ENCODE data around the gene LTN1. TPM values are rescaled to one million over a fixed set of nuclear protein-coding genes. Genes with fewer than 3 reads are reported as not detected.
"Not testable (repeated sequence)": the region's sequence is repeated elsewhere in the genome, so short reads cannot be mapped to it uniquely, and the experiment has no call there.

LTN1 gene
- total RNA-seq, 1 donor = 10.5 TPM

DNA sequence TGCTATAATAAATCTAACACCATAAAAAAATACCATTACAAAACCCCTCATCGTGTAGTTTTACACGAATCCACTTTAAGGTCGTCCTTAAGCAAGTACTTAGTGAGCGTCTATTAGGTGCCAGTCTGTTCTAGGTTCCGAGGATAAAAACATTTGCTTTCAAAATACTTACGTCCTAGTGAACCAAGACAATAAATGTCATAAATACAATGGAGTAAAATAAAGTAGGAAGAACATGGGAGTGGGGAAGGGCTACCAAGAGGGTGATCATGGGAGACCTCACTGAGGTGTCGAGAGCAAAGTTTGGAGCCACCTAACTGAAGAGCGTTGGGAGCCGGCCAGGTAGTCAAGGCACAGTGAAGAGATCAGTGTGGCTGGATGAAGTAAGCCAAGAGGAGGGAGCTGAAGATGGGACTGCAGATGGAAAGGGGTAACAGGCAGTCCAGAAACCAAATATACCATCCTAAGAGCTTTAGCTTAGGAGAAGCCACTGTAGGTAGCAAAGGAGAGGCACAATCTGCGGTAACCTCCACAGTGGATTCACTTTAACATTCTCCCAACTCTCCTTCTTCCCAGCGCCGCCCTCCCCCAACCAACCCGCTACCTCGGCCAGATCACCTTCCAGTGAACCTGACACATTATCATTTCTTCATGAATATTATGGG lies 684 bp downstream of the LTN1 start:
- no peak for DNase-seq (ENCODE audit: low read depth in 2 of 3, low spot score in 2 of 3)

DNA sequence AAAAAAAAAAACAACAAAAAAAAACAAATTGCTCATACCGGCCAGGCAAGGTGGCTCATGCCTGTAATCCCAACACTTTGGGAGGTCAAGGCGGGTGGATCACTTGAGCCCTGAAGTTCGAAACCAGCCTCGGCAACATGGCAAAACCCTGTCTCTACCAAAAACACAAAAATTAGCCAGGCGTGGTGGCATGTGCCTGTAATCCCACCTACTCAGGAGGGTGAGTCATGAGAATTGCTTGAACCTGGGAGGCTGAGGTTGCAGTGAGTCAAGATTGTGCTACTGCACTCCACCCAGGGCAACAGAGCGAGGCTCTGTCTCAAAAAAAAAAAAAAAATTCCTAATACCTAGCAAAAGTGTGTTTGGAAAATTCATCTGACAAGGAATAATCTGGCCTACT lies 4.5 kb downstream of the LTN1 start:
- not testable (repeated sequence) for DNase-seq (ENCODE audit: low read depth in 2 of 3, low spot score in 2 of 3)

DNA sequence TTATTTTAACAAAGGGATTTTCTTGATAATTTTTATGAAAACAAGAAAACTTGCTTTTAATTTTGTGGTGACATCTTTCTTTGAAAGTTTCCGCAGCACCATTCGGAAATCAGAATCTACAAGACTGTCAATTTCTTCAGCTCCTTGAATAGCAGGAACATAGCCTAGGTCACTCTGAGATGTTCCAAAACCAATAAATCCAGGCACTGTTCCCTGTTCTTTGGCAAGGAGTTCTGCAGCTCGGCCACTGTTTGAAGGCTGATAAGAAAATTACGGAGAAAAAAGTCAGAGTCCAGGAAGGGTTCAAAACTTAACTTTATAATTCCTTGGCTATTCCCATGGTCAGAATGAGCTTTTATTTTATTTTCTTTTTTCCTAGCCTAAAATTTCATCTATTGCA lies 6.0 kb downstream of the LTN1 start:
- no peak for DNase-seq (ENCODE audit: low read depth in 2 of 3, low spot score in 2 of 3)

DNA sequence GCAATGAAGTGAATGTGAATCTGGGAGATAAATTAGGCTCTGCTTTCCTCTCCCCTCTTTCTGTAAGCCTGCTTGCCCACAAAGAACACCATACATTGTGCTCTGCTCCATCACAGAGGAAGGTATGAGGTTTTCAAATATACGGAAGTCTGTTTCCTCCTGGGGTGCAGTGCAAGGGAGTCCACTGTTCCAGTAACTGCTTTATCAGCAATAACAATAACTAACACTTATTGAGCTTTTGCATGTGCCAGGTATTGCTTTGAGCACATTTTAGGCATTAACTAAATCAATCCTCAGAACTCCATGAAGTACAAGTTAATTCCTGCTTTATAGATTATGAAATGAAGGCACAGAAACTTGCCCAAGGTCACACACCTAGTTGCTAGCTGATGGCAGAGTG lies 10.0 kb downstream of the LTN1 start:
- peak in 1 of 3 donors; percentile 12 for DNase-seq (ENCODE audit: low read depth in 2 of 3, low spot score in 2 of 3)

DNA sequence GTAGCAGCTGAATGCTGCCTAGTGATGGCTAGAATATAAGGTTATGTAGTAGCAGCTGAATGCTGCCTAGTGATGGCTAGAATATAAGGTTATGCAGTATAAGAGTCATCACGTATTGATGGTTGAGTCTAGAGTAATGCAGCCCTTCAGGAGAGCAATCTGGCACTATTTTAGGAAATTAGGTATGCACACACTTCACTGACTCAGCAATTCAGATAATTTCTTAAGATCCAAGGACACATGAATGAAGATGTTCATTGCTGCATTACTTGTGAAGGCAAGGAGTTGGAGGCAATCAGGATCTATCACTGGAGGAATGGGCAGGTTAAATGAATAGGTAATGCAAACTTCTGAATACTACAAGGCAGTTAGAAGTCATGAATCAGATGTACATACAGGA lies 13.6 kb downstream of the LTN1 start:
- no peak for DNase-seq (ENCODE audit: low read depth in 2 of 3, low spot score in 2 of 3)

DNA sequence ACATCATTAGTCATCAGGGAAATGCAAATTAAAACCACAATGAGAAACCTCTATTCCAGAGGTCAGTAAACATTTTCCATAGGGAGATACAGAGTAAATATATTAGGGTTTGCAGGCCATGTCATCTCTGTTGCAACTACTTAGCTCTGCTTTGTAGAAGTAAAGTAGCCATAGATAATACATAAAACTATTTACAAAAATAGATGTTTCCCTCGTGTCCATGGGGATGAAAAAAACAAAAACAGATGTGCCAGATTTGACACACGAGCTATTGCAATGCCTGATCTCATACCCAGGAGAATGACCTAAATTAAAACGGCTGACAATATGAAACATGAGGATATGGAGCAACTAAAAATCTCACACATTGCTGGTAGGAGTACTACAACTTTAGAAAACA lies 17.3 kb downstream of the LTN1 start:
- no peak for DNase-seq (ENCODE audit: low read depth in 2 of 3, low spot score in 2 of 3)

DNA sequence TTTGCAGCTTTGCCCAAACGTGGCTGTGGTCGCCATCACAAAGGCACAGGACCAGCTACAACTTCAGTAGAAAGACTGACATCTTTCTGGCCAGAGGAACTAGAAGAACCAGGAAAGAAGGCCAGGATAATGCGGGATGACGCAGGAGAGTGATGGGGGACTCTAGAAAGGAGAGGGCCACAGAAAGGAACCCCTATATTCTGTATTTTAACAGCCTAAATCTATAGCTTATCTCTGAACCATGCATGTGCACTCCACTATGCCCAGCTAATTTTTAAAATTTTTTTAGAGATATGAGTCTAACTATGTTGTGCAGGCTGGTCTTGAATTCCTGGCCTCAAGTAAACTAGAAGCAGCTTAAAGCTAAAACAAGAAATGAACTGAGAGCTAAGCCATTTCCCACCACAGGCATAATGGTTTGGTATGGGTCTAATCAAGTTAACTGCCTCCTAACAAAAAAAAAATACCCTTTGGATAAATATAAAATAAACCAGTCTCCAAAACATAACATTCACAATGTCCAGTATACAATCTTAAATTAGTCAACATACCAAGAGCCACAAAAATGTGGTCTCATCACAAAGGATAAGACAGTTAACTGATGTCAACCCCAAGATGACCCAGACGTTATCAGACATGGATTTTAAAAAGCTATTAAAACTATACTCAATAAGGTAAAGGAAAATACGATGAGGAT lies 18.0 kb downstream of the LTN1 start:
- DNase-seq (ENCODE audit: low read depth in 2 of 3, low spot score in 2 of 3) = no peak

DNA sequence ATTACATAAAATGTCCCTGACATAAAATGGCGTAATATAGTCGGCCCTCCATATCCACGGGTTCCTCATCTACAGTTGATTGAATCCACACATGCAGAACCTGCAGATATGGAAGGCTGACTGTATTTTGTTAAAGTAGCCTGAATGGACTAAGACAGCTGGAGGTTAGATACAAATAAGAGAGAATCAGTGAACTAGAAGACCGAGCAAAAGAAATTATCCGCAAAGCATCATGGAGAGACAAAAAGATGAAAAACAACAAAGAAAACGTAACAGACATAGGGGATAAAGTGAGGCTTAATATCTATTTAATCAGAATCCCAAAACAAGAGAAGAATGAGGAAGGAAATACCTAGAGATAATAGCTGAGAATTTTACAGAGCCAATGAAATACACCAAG lies 20.3 kb downstream of the LTN1 start:
- no peak for DNase-seq (ENCODE audit: low read depth in 2 of 3, low spot score in 2 of 3)

DNA sequence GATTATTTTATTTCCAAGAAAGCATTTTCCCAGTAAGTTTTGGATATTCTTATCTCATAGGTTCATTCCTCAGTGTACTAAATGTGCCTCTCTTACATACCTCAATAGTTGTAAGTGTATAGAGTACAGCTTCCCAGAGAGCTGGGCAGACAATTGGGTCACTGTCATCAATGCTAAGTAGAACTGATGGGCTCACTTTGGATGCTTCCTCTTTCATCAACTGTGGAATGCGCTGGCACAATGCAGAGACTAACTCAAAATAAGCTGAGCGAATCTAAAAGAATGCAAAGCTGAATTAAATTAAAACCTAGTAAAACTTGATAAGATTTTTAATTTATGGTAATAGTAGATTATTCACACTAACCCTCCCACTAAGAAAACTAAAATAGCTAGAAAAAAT lies 21.5 kb downstream of the LTN1 start:
- no peak for DNase-seq (ENCODE audit: low read depth in 2 of 3, low spot score in 2 of 3)

DNA sequence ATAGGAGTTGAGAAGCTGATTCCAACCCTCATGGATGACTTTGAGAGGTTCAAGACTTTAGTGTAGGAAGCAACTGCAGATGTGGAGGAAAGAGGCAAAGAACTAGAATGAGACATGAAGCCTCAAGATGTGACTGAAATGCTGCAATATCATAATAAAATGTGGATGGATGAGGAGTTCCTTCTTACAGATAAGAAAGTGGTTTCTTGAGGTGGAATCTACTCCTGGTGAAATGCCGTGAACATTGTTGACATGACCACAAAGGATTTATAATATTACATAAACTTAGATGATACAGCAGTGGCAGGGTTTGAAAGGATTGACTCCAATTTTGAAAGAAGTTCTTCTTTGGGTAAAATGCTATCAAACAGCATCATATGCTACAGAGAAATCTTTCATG lies 28.8 kb downstream of the LTN1 start:
- DNase-seq (ENCODE audit: low read depth in 2 of 3, low spot score in 2 of 3) = no peak

DNA sequence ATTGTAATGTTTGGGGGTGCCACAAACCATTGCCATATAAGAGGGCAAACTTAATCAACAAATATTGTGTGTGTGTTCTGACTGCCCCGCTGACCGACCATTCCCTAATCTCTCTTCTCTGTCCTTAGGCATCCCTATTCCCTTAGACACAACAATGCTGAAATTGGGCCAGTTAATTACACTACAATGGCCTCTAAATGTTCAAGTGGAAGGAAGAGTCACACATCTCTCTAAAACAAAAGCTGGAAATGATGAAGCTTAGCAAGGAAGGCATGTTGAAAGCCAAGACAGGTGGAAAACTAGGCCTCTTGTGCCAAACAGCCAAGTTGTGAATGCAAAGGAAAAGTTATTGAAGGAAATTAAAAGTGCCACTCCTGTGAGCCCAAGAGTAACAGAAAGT lies 30.2 kb downstream of the LTN1 start:
- no peak for DNase-seq (ENCODE audit: low read depth in 2 of 3, low spot score in 2 of 3)

DNA sequence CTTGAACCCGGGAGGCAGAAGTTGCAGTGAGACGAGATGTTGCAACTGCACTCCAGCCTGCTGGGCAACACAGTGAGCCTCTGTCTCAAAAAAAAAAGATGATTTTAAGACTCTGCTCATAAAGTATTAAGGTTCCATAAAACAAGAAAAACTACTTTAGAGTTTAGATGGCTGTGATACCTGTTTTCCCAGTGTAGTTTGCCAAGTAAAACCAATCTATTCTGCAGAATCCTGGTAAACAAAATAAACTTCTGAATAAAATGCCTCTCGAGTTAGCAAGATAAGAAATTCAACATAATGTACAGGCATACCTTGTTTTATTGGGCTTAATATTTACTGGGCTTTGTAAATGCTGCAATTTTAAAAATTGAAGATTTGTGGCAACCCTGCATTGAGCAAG lies 30.8 kb downstream of the LTN1 start:
- no peak for DNase-seq (ENCODE audit: low read depth in 2 of 3, low spot score in 2 of 3)

DNA sequence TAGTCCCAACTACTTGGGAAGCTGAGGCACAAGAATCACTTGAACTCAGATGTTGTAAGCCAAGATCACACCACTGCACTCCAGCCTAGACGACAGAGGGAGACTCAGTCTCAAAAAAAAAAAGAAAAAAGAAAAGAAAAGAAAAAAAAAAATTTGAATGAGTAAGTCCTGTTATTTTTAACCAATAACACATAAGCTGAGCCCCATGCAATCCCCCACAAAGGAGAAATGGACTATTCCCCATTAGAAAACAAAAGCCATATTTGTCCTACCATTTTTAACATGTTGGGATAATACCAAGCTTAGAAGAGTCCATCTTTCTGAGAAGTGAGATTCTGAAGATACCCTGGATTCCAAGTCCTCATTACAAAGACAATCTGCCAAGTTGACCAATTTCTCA lies 32.4 kb downstream of the LTN1 start:
- DNase-seq (ENCODE audit: low read depth in 2 of 3, low spot score in 2 of 3) = no peak

DNA sequence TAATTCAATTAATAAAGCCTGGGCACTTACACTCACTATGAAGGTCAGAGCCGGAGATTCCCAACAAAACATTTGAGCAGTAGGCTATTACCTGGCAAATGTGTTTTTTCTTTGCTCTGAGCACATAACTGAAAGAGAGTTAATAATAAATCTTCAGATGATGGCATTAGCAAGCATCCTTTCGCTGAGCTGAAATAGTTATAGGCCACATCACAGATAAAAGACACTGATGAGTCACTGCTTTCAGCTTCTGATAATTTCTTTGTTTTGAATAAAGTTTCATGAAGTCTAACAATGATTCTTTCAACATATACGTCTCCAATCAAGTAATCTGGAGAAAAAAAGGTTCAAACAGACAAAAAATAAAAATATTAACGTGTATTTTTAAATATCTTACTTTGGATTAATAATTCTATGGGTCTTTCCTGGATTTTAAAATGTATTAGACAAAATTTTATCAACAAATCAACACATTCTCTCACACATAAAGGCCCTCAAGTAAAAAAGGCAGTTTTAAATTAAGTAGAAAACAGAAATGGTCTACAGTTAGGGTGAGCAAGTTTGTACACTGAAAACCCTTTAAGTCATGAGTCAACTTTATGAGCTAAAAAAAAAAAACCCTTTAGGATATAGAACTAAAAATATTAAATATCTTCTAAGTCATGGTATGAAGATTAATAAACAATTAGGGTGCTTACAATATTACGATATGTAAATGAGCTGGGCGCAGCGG lies 33.1 kb downstream of the LTN1 start:
- no peak for DNase-seq (ENCODE audit: low read depth in 2 of 3, low spot score in 2 of 3)

DNA sequence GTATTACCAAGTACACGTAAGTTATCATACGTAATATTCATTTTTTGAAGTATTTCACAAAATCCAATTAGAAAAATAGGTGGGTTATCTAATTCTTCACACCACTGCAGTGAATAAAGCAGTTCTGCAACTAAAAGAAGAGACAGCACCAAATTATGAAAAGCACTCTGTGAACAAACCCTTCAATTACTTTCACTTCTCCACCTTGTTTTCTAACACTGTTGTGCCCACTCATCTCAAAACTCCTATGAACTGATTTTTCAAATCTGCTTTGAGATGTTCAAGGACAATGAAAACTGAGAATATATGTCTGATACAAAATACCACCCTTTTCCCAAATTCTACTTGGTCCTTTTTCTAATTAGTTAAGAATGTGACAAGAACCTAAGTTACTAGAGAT lies 39.4 kb downstream of the LTN1 start:
- DNase-seq (ENCODE audit: low read depth in 2 of 3, low spot score in 2 of 3) = no peak

DNA sequence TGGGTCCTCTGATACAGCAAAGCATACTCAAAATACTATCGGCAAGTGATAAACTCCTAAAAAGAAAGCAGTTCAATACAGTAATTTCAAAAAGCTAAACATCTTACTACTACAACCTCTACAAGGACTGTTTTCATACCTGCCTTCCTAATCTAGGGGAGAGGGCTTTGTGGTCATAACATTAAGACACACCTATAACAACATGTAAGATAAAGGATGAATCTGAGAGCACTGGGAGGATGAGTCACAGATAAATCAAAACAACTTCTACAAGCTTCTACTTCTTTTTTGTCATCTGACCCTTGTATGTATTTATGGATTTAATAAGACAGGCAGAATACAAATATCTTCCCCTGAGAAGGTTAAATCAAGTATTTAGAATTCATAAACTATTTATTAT lies 40.0 kb downstream of the LTN1 start:
- DNase-seq (ENCODE audit: low read depth in 2 of 3, low spot score in 2 of 3) = no peak

DNA sequence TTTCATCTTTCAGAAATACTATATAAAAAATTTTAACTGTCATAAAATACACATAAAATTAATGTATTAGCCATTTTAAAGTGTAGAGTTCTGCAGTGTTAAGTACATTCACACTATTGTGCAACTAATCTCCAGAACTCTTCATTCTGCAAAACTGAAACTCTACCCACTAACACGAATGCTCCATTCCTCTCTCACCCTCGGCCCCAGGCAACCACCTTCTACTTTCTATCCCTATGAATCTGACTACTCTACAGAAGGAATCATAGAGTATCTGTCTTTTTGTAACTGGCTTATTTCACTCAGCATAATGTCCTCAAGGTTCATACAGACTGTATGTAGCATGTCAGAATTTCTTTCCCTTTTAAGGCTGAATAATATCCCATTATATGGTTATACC lies 43.4 kb downstream of the LTN1 start:
- DNase-seq (ENCODE audit: low read depth in 2 of 3, low spot score in 2 of 3) = no peak

DNA sequence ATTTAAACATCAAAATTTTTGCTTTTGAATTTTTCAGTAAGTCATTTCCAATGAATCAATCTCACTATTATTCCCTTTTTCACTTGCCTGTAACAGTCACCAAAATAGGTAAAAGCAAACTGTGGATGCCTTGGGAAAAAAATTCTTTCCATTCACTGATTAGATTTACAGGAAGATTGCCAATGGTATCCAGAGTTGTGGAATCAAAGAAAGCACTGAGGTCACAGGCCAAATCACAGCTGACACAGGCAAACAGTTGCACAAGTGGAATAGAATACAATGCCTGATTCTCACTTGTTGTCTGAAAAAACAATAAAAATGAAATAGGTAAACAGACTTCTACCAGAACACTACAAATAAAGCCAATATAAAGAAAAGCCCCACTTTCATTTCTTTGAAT lies 48.4 kb downstream of the LTN1 start:
- no peak for DNase-seq (ENCODE audit: low read depth in 2 of 3, low spot score in 2 of 3)

DNA sequence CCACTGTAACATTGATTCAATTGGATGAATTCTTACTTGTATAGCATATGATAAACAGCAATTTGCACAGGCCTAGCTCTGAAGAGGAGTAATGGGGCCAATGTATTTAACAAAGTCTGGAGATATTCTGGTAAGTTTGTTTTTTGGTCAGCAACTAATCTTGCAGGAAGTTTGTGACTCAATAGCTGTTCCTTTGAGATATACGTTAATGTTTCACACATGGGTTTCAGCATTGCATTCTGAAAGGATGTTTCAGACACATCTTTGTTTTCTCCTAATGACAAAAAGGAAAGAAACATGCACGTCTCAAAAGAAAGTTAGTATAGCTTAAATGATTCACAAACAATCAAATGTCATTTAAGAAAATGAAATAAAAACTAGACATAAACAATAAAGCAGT lies 49.0 kb downstream of the LTN1 start:
- no peak for DNase-seq (ENCODE audit: low read depth in 2 of 3, low spot score in 2 of 3)

DNA sequence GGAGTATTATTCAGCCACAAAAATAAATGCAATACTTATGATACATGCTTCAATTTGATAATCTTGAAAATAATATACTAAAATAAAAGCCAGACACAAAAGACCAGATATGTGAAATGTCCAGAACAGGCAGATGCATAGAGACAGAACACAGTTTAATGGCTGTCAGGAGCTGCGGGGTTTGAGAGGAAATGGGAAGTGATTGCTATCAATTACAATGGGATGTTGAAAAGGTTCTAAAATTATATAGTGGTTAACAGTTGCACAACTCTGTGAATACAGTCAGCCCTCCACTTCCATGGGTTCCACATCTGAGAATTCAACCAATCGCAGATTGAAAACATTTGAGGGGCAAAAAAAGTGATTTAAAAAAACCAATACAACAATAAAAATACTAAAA lies 54.0 kb downstream of the LTN1 start:
- no peak for DNase-seq (ENCODE audit: low read depth in 2 of 3, low spot score in 2 of 3)

DNA sequence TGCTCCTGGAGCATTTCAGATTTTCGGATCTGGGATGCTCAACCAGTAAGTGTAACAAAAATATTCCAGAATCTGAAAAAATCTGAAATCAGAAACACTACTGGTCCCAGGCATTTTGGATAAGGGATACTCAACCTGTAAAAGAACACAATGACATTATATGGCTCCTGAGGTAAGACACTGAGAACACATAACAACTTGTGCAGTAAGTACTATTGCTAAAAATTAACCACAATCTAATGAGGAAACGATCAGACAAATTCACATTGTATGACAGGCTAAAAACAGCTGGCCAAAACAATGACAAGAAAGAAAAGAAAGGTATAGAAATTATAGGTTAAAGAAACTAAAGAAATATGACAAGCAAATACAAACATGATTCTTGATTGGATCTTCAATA lies 54.9 kb downstream of the LTN1 start:
- no peak for DNase-seq (ENCODE audit: low read depth in 2 of 3, low spot score in 2 of 3)

DNA sequence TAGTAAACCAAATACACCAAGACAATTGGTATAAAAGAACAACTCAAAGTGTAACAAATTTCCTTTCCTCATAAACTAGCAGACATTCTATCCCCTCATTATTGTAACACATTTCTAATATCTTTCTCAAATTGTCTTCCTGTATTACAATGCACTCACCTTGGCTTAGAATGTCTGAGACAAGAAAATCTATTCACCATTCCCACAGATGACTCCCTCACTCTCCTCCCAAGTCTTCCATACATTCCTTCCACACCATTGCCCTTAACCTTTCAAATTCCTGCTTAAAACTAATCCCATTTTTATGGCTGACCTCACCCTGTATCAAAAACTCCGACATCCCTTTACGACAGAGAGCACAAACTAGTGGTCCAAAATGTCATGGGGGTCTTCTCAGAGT lies 56.0 kb downstream of the LTN1 start:
- no peak for DNase-seq (ENCODE audit: low read depth in 2 of 3, low spot score in 2 of 3)
